Astrocyte (in vitro differentiated cells and primary cell): ENCODE measurements around the gene PRDM12. TPM values are rescaled to one million over a fixed set of nuclear protein-coding genes. Genes with fewer than 3 reads are reported as not detected.

Experiments used
- DNase-seq: peaks from one replicate; pipeline ENCODE4 v3.0.0-alpha.2; 2010; ENCODE audit warnings: low read depth
- FAIRE-seq: peaks from 2 replicates; lab custom pipeline; 2011; peaks lifted over from hg19 to GRCh38; lab: Jason Lieb, UNC
- H2AFZ ChIP-seq: 2 replicates; pipeline ENCODE4 v1.6.0; 2012; ENCODE audit warnings: low read depth, low read length, inconsistent platforms
- H3K27ac ChIP-seq: 2 replicates; pipeline ENCODE4 v1.5.1; 2011; ENCODE audit warnings: low read depth, low read length, inconsistent platforms
- H3K27me3 ChIP-seq: 2 replicates; pipeline ENCODE4 v1.6.0; 2011; ENCODE audit warnings: low read length, inconsistent platforms; ENCODE audit not compliant: insufficient read depth
- H3K36me3 ChIP-seq: 2 replicates; pipeline ENCODE4 v1.5.1; 2011; ENCODE audit warnings: low read length, inconsistent platforms; ENCODE audit not compliant: insufficient read depth
- H3K4me1 ChIP-seq: 2 replicates; pipeline ENCODE4 v1.5.1; 2011; ENCODE audit warnings: low read length, inconsistent platforms; ENCODE audit not compliant: insufficient read depth
- H3K4me2 ChIP-seq: 2 replicates; pipeline ENCODE4 v1.6.0; 2012; ENCODE audit warnings: low read length, inconsistent platforms
- H3K4me3 ChIP-seq: 2 replicates; pipeline ENCODE4 v1.5.1; 2011; ENCODE audit warnings: low read depth, mild to moderate bottlenecking, low read length, inconsistent platforms; ENCODE audit not compliant: insufficient read depth
- H3K79me2 ChIP-seq: 2 replicates; pipeline ENCODE4 v1.6.0; 2012; ENCODE audit warnings: mild to moderate bottlenecking, low read length, inconsistent platforms; ENCODE audit not compliant: insufficient read depth
- H3K9ac ChIP-seq: 2 replicates; pipeline ENCODE4 v1.6.0; 2012; ENCODE audit warnings: mild to moderate bottlenecking, low read length, inconsistent platforms
- H3K9me3 ChIP-seq: 2 replicates; pipeline ENCODE4 v1.5.1; 2012; ENCODE audit warnings: low read depth, mild to moderate bottlenecking, low read length, inconsistent platforms; ENCODE audit not compliant: insufficient read depth
- H4K20me1 ChIP-seq: 2 replicates; pipeline ENCODE4 v1.6.0; 2012; ENCODE audit warnings: low read length, inconsistent platforms; ENCODE audit not compliant: insufficient read depth
- H3K27ac Mint-ChIP-seq: one replicate; pipeline ENCODE4 v1.8.0; 2021; ENCODE audit warnings: mild to moderate bottlenecking, mixed read lengths; ENCODE audit not compliant: unreplicated experiment
- H3K27me3 Mint-ChIP-seq: one replicate; pipeline ENCODE4 v1.8.0; 2021; ENCODE audit warnings: low read depth, mixed read lengths; ENCODE audit not compliant: unreplicated experiment
- H3K36me3 Mint-ChIP-seq: one replicate; pipeline ENCODE4 v1.8.0; 2021; ENCODE audit warnings: low read depth, mixed read lengths; ENCODE audit not compliant: unreplicated experiment
- H3K4me1 Mint-ChIP-seq: one replicate; pipeline ENCODE4 v1.8.0; 2021; ENCODE audit warnings: low read depth, mixed read lengths; ENCODE audit not compliant: unreplicated experiment
- H3K4me3 Mint-ChIP-seq: one replicate; pipeline ENCODE4 v1.8.0; 2021; ENCODE audit warnings: mild to moderate bottlenecking, moderate library complexity, mixed read lengths; ENCODE audit not compliant: unreplicated experiment
- H3K9me3 Mint-ChIP-seq: one replicate; pipeline ENCODE4 v1.8.0; 2021; ENCODE audit warnings: mild to moderate bottlenecking, mixed read lengths; ENCODE audit not compliant: unreplicated experiment
- EZH2 ChIP-seq: IDR thresholded peaks from 2 replicates; pipeline ENCODE4 v1.6.1; 2012; ENCODE audit warnings: mild to moderate bottlenecking, low read length, inconsistent platforms; ENCODE audit not compliant: insufficient read depth
- total RNA-seq: library from RNA; stranded (reverse); gene quantifications from 2 replicates; pipeline ENCODE4 v1.2.1, GENCODE V29; 2021
- TF ChIP-seq, protein P1 (sequence below): IDR thresholded peaks from 2 replicates; pipeline ENCODE4 v1.5.1; 2011; ENCODE audit warnings: low read depth, mild to moderate bottlenecking, inconsistent platforms, low read length, moderate library complexity; ENCODE audit not compliant: insufficient read depth

Gene PRDM12
- total RNA-seq, 1 donor from 2014 or later = 0.23 TPM

DNA sequence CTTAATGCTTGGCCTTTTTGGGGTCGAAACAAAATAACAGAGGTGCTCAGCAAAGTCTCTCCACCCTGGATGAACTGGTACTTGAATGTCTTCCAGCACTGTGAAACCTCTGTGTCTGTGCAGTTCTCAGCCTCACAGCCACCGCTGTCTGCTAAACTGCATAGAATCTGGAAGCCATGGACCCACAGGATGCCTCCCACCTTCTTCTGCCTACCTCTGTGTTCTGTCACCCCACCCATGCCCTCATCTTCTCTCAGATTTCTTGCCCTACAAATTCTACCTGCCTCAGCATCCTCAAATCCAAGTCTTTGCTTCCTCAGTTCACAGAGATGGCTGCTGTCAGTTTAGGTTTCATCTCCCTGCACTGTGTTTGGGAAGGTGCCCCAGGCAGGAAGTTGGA, 64.8 kb downstream of the PRDM12 start:
- H3K4me3 ChIP-seq = peak overlapping the region; percentile 12
- no peaks in the 10 kb centered on the region for H3K9me3 ChIP-seq
- peaks cover 32% of the 10 kb centered on the region for H4K20me1 ChIP-seq
- peak overlapping the region; percentile 67 for H3K4me2 ChIP-seq
- Mint-ChIP-seq H3K4me3 (no peak overlapping the region), H3K27ac (no peak overlapping the region), H3K36me3 (peaks cover 6% of the 10 kb centered on the region), H3K9me3 (no peaks in the 10 kb centered on the region), H3K27me3 (no peaks in the 10 kb centered on the region), H3K4me1 (peaks cover 7% of the 10 kb centered on the region)
- FAIRE-seq (no peak), DNase-seq (no peak)
- no peak overlapping the region for H2AFZ ChIP-seq
- no peaks in the 10 kb centered on the region for H3K36me3 ChIP-seq
- H3K27me3 ChIP-seq = no peaks in the 10 kb centered on the region
- peak overlapping the region; percentile 68 for H3K9ac ChIP-seq
- H3K79me2 ChIP-seq = peaks cover 78% of the 10 kb centered on the region
- H3K4me1 ChIP-seq = peaks cover 12% of the 10 kb centered on the region
- peak overlapping the region; percentile 81 for H3K27ac ChIP-seq
- TF ChIP-seq, protein P1, sequence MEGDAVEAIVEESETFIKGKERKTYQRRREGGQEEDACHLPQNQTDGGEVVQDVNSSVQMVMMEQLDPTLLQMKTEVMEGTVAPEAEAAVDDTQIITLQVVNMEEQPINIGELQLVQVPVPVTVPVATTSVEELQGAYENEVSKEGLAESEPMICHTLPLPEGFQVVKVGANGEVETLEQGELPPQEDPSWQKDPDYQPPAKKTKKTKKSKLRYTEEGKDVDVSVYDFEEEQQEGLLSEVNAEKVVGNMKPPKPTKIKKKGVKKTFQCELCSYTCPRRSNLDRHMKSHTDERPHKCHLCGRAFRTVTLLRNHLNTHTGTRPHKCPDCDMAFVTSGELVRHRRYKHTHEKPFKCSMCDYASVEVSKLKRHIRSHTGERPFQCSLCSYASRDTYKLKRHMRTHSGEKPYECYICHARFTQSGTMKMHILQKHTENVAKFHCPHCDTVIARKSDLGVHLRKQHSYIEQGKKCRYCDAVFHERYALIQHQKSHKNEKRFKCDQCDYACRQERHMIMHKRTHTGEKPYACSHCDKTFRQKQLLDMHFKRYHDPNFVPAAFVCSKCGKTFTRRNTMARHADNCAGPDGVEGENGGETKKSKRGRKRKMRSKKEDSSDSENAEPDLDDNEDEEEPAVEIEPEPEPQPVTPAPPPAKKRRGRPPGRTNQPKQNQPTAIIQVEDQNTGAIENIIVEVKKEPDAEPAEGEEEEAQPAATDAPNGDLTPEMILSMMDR = no peak
- no peak for TF ChIP-seq EZH2

DNA sequence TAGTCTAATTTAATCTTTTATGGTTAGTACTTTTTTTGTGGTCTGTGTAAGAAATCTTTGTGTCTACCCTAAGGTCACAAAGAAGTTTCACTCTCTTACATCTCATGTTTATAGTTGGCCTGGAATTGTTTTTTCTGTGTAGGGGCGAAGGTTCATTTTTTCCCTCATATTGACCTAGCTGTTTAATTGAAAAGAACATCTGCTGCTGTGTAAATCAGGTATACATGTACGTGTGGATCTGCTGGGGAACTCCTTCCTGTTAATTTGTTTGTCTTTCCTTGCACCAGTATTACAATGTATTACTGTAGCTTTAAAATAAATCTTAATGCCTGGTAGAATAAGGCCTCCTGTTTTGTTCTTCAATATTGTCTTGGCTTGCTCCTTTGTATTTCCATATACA, 67.0 kb downstream of the PRDM12 start:
- no peaks in the 10 kb centered on the region for H3K9me3 ChIP-seq
- no peak overlapping the region for H3K27ac Mint-ChIP-seq
- DNase-seq (no peak), FAIRE-seq (no peak)
- no peak overlapping the region for H3K4me3 ChIP-seq
- H3K27me3 Mint-ChIP-seq = no peaks in the 10 kb centered on the region
- no peaks in the 10 kb centered on the region for H3K9me3 Mint-ChIP-seq
- H3K4me2 ChIP-seq = no peak overlapping the region
- no peak overlapping the region for H2AFZ ChIP-seq
- H3K27ac ChIP-seq = no peak overlapping the region
- H3K36me3 Mint-ChIP-seq = peaks cover 9% of the 10 kb centered on the region
- peaks cover 7% of the 10 kb centered on the region for H3K4me1 Mint-ChIP-seq
- no peak overlapping the region for H3K4me3 Mint-ChIP-seq
- H3K4me1 ChIP-seq = peaks cover 12% of the 10 kb centered on the region
- no peak for TF ChIP-seq EZH2
- TF ChIP-seq, protein P1 = no peak
- peaks cover 70% of the 10 kb centered on the region for H3K79me2 ChIP-seq
- H3K27me3 ChIP-seq = no peaks in the 10 kb centered on the region
- peaks cover 34% of the 10 kb centered on the region for H4K20me1 ChIP-seq
- H3K9ac ChIP-seq = no peak overlapping the region
- no peaks in the 10 kb centered on the region for H3K36me3 ChIP-seq

DNA sequence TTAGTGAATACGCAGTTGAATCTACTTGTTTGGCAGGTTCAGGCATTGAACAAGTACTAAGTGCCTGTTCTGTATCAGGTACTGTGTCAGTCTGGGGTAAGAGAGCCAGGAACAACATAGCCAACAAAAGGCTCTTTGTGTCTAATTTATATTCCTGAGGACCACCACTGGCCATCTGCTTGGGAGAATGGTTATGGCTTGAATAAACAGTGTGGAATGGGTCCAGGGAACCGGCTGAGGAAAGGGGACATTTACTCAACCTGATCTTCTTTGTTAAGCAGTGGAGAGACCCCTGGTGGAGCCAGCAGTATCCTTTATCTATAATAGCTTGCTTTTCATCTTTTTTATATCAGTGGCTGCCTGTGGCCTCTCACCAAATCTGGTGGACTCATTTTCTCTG, 67.7 kb downstream of the PRDM12 start:
- H3K36me3 ChIP-seq = no peaks in the 10 kb centered on the region
- no peak overlapping the region for H2AFZ ChIP-seq
- peak; percentile 8 for DNase-seq
- peaks cover 7% of the 10 kb centered on the region for H3K4me1 Mint-ChIP-seq
- H3K4me3 Mint-ChIP-seq = no peak overlapping the region
- H3K36me3 Mint-ChIP-seq = peaks cover 9% of the 10 kb centered on the region
- no peak overlapping the region for H3K27ac Mint-ChIP-seq
- H3K79me2 ChIP-seq = peaks cover 70% of the 10 kb centered on the region
- H3K4me1 ChIP-seq = peaks cover 12% of the 10 kb centered on the region
- H3K9me3 ChIP-seq = no peaks in the 10 kb centered on the region
- H3K27me3 ChIP-seq = no peaks in the 10 kb centered on the region
- no peak overlapping the region for H3K4me2 ChIP-seq
- peaks cover 38% of the 10 kb centered on the region for H4K20me1 ChIP-seq
- TF ChIP-seq EZH2 = no peak
- TF ChIP-seq, protein P1 = peak; percentile 4
- H3K27ac ChIP-seq = no peak overlapping the region
- H3K9me3 Mint-ChIP-seq = no peaks in the 10 kb centered on the region
- H3K27me3 Mint-ChIP-seq = no peaks in the 10 kb centered on the region
- no peak for FAIRE-seq
- no peak overlapping the region for H3K4me3 ChIP-seq
- no peak overlapping the region for H3K9ac ChIP-seq
